Measurements from ENCODE around the gene GALNT2. TPM values are rescaled to one million over a fixed set of nuclear protein-coding genes. Genes with fewer than 3 reads are reported as not detected.

GALNT2 gene
- total and polyA plus RNA-seq, 10 of the 15 experiments (the other 5 are each of a cell fraction or from before 2014, with no cell fraction given): 0.52 to 27.7 (median 16.3) TPM

- CTCF ChIA-PET: interaction anchor here (0.7 to 1.6 kb wide), 3 partner anchors 14 to 36 kb away, joined by 3 to 6 read pairs (median 3); no protein-coding TSS in a partner anchor
- Histone ChIP-seq H2AFZ (ENCODE audit: control insufficient read depth, low read depth, low read length) (no peak overlapping the region), H3K4me2 (ENCODE audit: control insufficient read depth, insufficient read depth) (no peak overlapping the region), H3K79me2 (ENCODE audit: control insufficient read depth, insufficient read depth, low read length) (peaks cover 21% of the 10 kb centered on the region), H3K9me3 (replicated peaks; ENCODE audit: control insufficient read depth, insufficient read depth, low read length) (no peaks in the 10 kb centered on the region), H3K27me3 (replicated peaks in 1 of 2; ENCODE audit: control insufficient read depth in 2 of 2, insufficient read depth in 2 of 2, low read length in 1 of 2) (no peaks in the 10 kb centered on the region), H3K27ac (ENCODE audit: control insufficient read depth, insufficient read depth) (no peak overlapping the region), H3K36me3 (ENCODE audit: control insufficient read depth in 2 of 2, insufficient read depth in 2 of 2, low read length in 1 of 2) (0 out of 4 replicates have a peak, but pooled peaks cover 0 to 3% of the 10 kb centered on the region in 2 experiments), H3K4me3 (no peak overlapping the region), H3K4me1 (ENCODE audit: control insufficient read depth, insufficient read depth, low read length) (peaks cover 35% of the 10 kb centered on the region), H4K20me1 (ENCODE audit: control insufficient read depth, insufficient read depth) (no peaks in the 10 kb centered on the region), H3K9ac (ENCODE audit: control insufficient read depth, insufficient read depth, low read length) (no peak overlapping the region)
- intact Hi-C loops (cut with micrococcal nuclease; ENCODE audit: unreplicated experiment): no loop called here
- FAIRE-seq (no peak), ATAC-seq (no peak), DNase-seq (ENCODE audit: low read depth, low spot score) (no peak)
- POLR2A ChIA-PET: no interaction called here
- TF ChIP-seq SUZ12 (IDR thresholded peaks at IDR 0.05; ENCODE audit: unreplicated experiment) (no peak), KAT2A (conservative IDR thresholded peaks at IDR 0.05; ENCODE audit: control insufficient read depth, low read depth, low read length) (no peak), SMC3 (IDR thresholded peaks at IDR 0.05; ENCODE audit: borderline replicate concordance, low read length) (no peak), SREBF1 (IDR thresholded peaks at IDR 0.05; ENCODE audit: low read length) (no peak), SMAD5 (IDR thresholded peaks at IDR 0.05; ENCODE audit: low read depth) (no peak), EED (IDR thresholded peaks at IDR 0.05; ENCODE audit: low read depth) (no peak), RUNX3 (IDR thresholded peaks at IDR 0.05; ENCODE audit: low read length) (no peak), BACH1 (IDR thresholded peaks at IDR 0.05; ENCODE audit: borderline replicate concordance) (no peak), JUNB (IDR thresholded peaks at IDR 0.05) (no peak), MYC (IDR thresholded peaks at IDR 0.05; ENCODE audit: insufficient read depth, insufficient read length, insufficient replicate concordance, low read length, severe bottlenecking) (no peak), RELA (IDR thresholded peaks at IDR 0.05; ENCODE audit: borderline replicate concordance, partially characterized antibody) (no peak), EGR1 (IDR thresholded peaks at IDR 0.05; ENCODE audit: borderline replicate concordance in 1 of 2, low read depth in 2 of 2, low read length in 2 of 2) (no peak), RB1 (IDR thresholded peaks at IDR 0.05; ENCODE audit: borderline replicate concordance) (no peak), MEF2A (IDR thresholded peaks at IDR 0.05; ENCODE audit: insufficient read depth, low read depth, low read length) (no peak)
- WGBS (ENCODE audit: insufficient coverage, insufficient replicate concordance, low lambda C conversion rate, missing lambda C conversion rate): 89% methylated on average over 2 of the region's 2 CpGs
- in situ Hi-C loops (cut with MboI): no loop called here
- no TSS peak for BruUV-seq (replicated peaks)
- SMC1A ChIA-PET (ENCODE audit: uncharacterized antibody, unreplicated experiment): interaction anchor here (1.1 to 5.9 kb wide), 3 partner anchors 21 to 43 kb away, joined by 3 to 44 read pairs (median 3); no protein-coding TSS in a partner anchor
- RAD21 ChIA-PET (ENCODE audit: unreplicated experiment): no interaction called here
These were observed 34.5 kb downstream of the GALNT2 start for GRCh38 chr1:230101556-230101955.
